ENCODE data around the gene GOLGA8H.
"Not testable (repeated sequence)": the region's sequence is repeated elsewhere in the genome, so short reads cannot be mapped to it uniquely, and the experiment has no call there.

GOLGA8H gene

GRCh38 chr15:30603796-30604195 is at the start of gene GOLGA8H:
GOLGA8H (plus strand) TSS chr15:30604028; CDS start chr15:30604126, 98 bp downstream.
- not testable (repeated sequence) for DNase-seq

DNA sequence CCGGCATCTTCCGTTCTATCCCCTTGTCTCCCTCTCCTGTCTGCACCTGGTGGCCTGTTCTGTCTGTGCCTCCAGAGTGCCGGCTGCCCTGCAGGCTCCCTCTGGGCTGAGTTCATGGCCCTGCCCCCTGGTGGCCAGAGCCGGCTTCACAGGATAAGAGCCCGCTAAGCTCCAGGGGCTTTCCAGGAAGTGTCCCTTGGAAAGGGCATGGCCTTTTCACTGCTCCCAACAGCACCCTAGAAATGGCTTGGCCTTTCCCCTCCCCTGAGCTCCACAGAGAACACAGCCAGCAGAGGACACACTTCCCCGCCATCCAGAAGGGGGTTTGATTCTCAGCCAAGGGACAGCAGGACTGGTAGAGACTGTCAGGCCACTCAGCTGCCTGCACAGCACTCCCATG is 36.9 kb upstream of the GOLGA8H start:
- DNase-seq, result not testable (repeated sequence)

GRCh38 chr15:30573012-30573491 is 30.8 kb upstream of the GOLGA8H start:
- DNase-seq, result not testable (repeated sequence)

DNA sequence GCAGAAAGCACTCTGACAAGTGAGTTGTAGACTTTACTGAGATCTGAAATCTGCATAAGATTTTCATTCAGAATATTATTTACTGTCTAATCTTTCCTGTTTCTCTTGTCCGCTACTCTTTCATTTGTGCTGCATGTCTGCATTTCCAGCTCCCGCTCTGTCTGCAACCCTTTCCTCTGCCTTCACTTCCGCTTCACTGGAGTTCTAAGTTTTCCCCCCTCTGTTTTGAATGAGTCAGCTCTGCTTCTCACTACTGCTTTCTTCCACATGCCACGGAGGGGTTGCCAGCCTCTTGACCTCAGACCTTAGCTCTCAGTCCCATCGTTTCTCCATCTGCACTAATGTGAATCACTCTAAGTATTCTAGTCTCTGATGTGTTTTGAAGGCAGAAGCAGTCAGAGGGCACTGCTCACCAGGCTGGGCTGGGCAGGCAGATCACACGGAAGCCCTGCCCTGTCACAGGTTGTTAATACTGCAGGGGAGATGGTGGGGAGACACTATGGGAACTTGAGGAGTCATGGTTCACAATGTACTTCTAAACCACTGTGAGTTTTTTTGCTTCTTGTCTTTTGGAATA is 24.3 kb upstream of the GOLGA8H start:
- not testable (repeated sequence) for DNase-seq

DNA sequence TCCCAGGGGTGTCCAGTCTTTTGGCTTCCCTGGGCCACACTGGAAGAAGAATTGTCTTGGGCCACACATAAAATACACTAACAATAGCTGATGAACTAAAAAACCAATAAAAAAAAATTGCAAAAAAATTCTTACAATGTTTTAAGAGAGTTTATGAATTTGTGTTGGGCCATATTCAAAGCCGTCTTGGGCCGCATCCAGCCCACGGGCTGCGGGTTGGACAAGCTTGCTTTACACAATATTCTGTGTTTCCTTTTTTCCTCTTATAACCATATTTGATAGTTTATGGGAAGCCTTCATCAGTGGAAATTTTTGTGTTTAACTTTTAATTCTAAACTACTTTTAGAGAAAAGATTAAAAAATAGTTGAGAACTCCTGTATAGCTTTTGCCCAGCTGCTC is 23.1 kb upstream of the GOLGA8H start:
- DNase-seq, result not testable (repeated sequence)

- not testable (repeated sequence) for DNase-seq
These were observed 4.9 kb upstream of the GOLGA8H start for GRCh38 chr15:30598953-30599352.

DNA sequence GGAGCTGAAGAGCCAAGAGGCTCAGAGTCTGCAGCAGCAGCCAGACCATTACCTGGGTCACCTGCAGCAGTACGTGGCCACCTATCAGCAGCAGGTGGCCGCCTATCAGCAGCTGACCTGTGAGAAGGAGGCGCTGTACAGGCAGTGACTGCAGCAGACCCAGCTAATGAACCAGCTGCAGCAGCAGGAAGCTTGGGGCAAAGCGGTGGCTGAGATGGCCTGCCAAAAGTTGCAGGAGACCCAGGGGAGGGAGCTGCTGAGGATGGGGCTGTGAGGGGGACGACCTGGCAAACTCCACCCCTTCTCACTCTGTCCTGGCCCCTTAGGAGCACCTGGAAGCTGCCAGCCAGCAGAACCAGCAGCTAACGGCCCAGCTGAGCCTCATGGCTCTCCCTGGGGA is 8.4 kb downstream of the GOLGA8H start:
- DNase-seq, result not testable (repeated sequence)

- not testable (repeated sequence) for DNase-seq
These were observed 17.5 kb downstream of the GOLGA8H start for GRCh38 chr15:30621342-30621741.

GRCh38 chr15:30625436-30626193 is 21.8 kb downstream of the GOLGA8H start, which contains the start of gene ARHGAP11B:
ARHGAP11B (plus strand) TSS chr15:30626128.
- DNase-seq, result not testable (repeated sequence)

DNA sequence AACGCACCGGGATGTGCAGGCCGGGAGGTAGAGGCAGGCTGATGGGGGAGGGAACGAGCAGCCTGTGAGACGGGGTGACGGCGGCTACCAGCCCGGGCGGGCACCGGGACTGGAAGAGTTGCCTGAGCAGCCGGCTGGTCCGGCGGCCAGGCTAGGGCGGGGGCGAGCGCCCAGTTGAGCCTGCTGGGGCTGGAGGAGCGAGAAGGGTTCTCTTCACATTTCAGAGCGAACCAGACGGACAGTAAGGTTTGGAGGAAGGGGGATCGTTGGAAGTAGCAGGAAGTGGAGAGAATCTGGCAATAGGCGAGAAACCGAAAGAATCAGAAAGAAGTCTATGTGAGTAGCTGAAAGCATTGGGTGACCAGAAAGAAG is 22.4 kb downstream of the GOLGA8H start:
- DNase-seq, result not testable (repeated sequence)

DNA sequence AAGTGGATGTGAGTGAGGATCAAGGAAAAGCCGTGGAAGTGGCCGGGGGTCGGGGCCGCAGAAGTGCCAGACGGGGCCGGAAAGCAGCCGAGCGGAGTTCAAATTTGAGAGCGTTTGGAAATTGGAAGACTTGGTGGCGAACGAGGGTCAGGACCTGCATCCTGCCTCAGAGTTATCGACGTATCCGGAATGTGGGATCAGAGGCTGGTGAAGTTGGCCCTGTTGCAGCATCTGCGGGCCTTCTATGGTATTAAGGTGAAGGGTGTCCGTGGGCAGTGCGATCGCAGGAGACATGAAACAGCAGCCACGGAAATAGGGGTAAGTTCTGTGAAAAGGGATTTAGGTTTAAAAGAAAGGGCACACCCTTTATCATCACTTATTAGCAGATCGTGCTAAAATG is 22.8 kb downstream of the GOLGA8H start:
- not testable (repeated sequence) for DNase-seq

GRCh38 chr15:30650012-30650929 is 46.4 kb downstream of the GOLGA8H start:
- DNase-seq, result no peak

DNA sequence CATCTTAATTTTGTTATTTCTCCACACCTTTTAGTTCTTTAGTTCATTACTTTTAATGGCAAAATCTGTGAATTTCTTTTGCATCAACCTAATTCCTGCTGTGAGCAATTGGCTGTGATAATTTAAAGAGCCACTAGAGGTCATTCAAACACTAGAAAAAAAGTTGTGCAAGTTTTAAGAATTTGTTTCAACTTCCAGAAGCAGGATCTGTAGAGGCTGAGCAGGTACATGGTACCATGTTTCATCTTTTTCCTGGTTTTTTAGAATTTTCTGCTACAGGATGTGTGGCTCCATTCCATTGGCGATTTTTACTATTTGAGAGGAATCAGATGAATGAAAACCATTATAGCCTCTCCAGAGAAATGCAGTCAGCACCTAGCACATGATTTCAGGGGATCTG is 57.3 kb downstream of the GOLGA8H start:
- not testable (repeated sequence) for DNase-seq

Measured in NCI-H1694 treated with DMSO at 0.1 percent for 48 hours (cell line).